ENCODE results near the gene MFRP.

The MFRP gene

DNA sequence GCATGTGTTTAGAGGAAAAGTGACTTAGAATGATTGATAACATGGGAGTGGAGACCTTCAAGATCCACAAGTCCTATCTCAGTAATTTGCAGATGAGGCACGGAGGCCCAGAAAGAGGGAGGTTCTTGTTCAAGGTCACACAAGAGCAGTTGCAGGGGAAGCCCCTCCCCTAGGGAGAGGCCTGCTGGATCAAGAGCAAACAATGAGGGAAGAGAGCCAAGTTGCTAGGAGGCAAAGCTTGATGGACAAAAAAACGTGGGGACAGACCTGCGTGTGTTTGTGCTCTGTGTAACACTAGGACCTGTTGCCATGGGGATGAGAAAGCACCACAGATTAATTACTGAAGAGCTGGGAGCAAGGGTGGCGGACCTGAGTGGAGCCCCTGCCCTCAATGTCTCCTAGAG, 6.4 kb upstream of the MFRP start:
- POLR2A ChIA-PET: interaction anchor here (1.5 kb wide), 1 partner anchor 9 kb away, joined by 4 read pairs; no protein-coding TSS in a partner anchor
- Histone ChIP-seq H3K27ac (ENCODE audit: extremely low read depth, low read depth, low read length) (no peak overlapping the region), H3K9me3 (ENCODE audit: control insufficient read depth, insufficient read depth, low read depth, low read length) (no peaks in the 10 kb centered on the region), H3K4me3 (ENCODE audit: low read depth, low read length) (no peak overlapping the region), H3K36me3 (ENCODE audit: control insufficient read depth in 2 of 2, insufficient read depth in 1 of 2, low read length in 2 of 2) (peaks cover 0 to 22% of the 10 kb centered on the region in 2 experiments; a peak in 1 of 3 replicates), H3K4me1 (ENCODE audit: control insufficient read depth, insufficient read depth, low read length) (no peaks in the 10 kb centered on the region; the same call in 1 of the 2 replicates)
- no peak for TF ChIP-seq ZNF140 (tag by site-specific recombination; IDR thresholded peaks at IDR 0.05)
- no peak for TF ChIP-seq MZF1 (tag by site-specific recombination; IDR thresholded peaks at IDR 0.05; ENCODE audit: borderline replicate concordance)
- TF ChIP-seq SCRT2 (tag by site-specific recombination; IDR thresholded peaks at IDR 0.05): peak; percentile 65; the same call in 1 of the 2 replicates
- TF ChIP-seq, protein P1, sequence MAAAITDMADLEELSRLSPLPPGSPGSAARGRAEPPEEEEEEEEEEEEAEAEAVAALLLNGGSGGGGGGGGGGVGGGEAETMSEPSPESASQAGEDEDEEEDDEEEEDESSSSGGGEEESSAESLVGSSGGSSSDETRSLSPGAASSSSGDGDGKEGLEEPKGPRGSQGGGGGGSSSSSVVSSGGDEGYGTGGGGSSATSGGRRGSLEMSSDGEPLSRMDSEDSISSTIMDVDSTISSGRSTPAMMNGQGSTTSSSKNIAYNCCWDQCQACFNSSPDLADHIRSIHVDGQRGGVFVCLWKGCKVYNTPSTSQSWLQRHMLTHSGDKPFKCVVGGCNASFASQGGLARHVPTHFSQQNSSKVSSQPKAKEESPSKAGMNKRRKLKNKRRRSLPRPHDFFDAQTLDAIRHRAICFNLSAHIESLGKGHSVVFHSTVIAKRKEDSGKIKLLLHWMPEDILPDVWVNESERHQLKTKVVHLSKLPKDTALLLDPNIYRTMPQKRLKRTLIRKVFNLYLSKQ (tag by site-specific recombination; IDR thresholded peaks at IDR 0.05; ENCODE audit: borderline replicate concordance): no peak
- TF ChIP-seq ZNF624 (tag by site-specific recombination; IDR thresholded peaks at IDR 0.05): no peak
- no peak for TF ChIP-seq ZNF521 (tag by site-specific recombination; IDR thresholded peaks at IDR 0.05)
- no peak for TF ChIP-seq SETDB1 (IDR thresholded peaks at IDR 0.05; ENCODE audit: insufficient read length, low read length)
- peak; percentile 43; the same call in 1 of the 2 replicates for TF ChIP-seq ZNF585B (tag by site-specific recombination; IDR thresholded peaks at IDR 0.05)
- TF ChIP-seq WT1 (tag by site-specific recombination; IDR thresholded peaks at IDR 0.05): no peak
- CTCF ChIA-PET: interaction anchor here (1.3 to 2.7 kb wide), 6 partner anchors 13 to 122 kb away, joined by 3 to 15 read pairs (median 8); no protein-coding TSS in a partner anchor

DNA sequence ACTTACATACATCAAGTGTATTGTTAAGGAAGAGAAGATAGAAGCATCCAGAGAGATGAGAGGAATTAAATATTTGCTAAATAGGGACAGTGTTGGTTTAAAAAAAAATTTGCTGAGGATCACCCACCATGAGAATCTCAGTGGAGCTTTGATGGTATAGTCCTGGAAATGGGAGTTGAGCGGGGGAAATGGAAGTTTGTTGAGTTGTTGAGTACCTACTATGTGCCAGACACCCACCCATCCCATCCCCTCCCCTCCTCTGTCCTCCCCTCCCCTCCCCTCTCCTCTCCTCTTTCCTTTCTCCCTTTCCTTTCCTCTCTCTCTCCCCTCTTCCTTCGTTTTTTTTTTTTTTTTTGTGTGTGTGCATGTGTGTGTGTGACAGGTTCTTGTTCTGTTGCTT, 4.7 kb upstream of the MFRP start:
- Histone ChIP-seq H3K4me1 (ENCODE audit: control insufficient read depth, insufficient read depth, low read length) (no peaks in the 10 kb centered on the region; the same call in 1 of the 2 replicates), H3K9me3 (ENCODE audit: control insufficient read depth, insufficient read depth, low read depth, low read length) (no peaks in the 10 kb centered on the region), H3K36me3 (ENCODE audit: control insufficient read depth in 2 of 2, insufficient read depth in 1 of 2, low read length in 2 of 2) (peaks cover 0 to 9% of the 10 kb centered on the region in 2 experiments; a peak in 1 of 3 replicates), H3K27ac (ENCODE audit: extremely low read depth, low read depth, low read length) (no peak overlapping the region), H3K4me3 (ENCODE audit: low read depth, low read length) (no peak overlapping the region)
- CTCF ChIA-PET: interaction anchor here (1.7 kb wide), 1 partner anchor 17 kb away, joined by 3 read pairs; no protein-coding TSS in a partner anchor
- TF ChIP-seq ZNF610 (tag by site-specific recombination; IDR thresholded peaks at IDR 0.05; ENCODE audit: borderline replicate concordance) (no peak), BCL11B (tag by site-specific recombination; IDR thresholded peaks at IDR 0.05; ENCODE audit: low read depth) (no peak), ZNF274 (IDR thresholded peaks at IDR 0.05; ENCODE audit: low read length) (no peak), ZNF274 (tag by site-specific recombination; IDR thresholded peaks at IDR 0.05; ENCODE audit: borderline replicate concordance) (no peak), BCL11A (tag by site-specific recombination; IDR thresholded peaks at IDR 0.05; ENCODE audit: low read depth) (no peak), SP2 (tag by site-specific recombination; IDR thresholded peaks at IDR 0.05) (no peak), ZNF558 (tag by site-specific recombination; IDR thresholded peaks at IDR 0.05) (no peak), ZBTB1 (tag by site-specific recombination; IDR thresholded peaks at IDR 0.05) (no peak), ZNF121 (tag by site-specific recombination; IDR thresholded peaks at IDR 0.05) (no peak)
- TF ChIP-seq, protein P2, sequence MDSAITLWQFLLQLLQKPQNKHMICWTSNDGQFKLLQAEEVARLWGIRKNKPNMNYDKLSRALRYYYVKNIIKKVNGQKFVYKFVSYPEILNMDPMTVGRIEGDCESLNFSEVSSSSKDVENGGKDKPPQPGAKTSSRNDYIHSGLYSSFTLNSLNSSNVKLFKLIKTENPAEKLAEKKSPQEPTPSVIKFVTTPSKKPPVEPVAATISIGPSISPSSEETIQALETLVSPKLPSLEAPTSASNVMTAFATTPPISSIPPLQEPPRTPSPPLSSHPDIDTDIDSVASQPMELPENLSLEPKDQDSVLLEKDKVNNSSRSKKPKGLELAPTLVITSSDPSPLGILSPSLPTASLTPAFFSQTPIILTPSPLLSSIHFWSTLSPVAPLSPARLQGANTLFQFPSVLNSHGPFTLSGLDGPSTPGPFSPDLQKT (IDR thresholded peaks at IDR 0.05; ENCODE audit: borderline replicate concordance, low read depth, low read length): no peak
- TF ChIP-seq, protein P3, sequence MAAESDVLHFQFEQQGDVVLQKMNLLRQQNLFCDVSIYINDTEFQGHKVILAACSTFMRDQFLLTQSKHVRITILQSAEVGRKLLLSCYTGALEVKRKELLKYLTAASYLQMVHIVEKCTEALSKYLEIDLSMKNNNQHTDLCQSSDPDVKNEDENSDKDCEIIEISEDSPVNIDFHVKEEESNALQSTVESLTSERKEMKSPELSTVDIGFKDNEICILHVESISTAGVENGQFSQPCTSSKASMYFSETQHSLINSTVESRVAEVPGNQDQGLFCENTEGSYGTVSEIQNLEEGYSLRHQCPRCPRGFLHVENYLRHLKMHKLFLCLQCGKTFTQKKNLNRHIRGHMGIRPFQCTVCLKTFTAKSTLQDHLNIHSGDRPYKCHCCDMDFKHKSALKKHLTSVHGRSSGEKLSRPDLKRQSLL (tag by site-specific recombination; IDR thresholded peaks at IDR 0.05): no peak
- POLR2A ChIA-PET: no interaction called here

Data from HEK293 (cell line).